K562 (cell line): ENCODE results near the gene KCTD16. TPM values are rescaled to one million over a fixed set of nuclear protein-coding genes. Genes with fewer than 3 reads are reported as not detected.

Source experiments
- ATAC-seq: fragments of 200-7000 bp; cut with Tn5 transposase; 3 replicates; pipeline ENCODE4 v1.9.1; 2020; ENCODE audit warnings: moderate library complexity
- BruUV-seq: library from RNA; stranded (reverse); fragments of 400-500 nt; replicated peaks from 2 replicates; lab custom pipeline; 2021; lab: Mats Ljungman, UMichigan
- CTCF ChIA-PET: fragments of 300-600 bp; formaldehyde crosslinking; extraction: SDS; loops from one replicate; lab custom pipeline; 2021; ENCODE audit warnings: low intra/inter-chr PET ratio; lab: Yijun Ruan, JAX
- POLR2A ChIA-PET: fragments of 300-600, 350-650 bp; sonication (Branson Sonifier 250); formaldehyde crosslinking; extraction: SDS; loops from one replicate; lab custom pipeline; 2021; ENCODE audit warnings: antibody characterized with exemption, inconsistent platforms; lab: Yijun Ruan, JAX
- DNase-seq, 4 experiments: peaks; one replicate each; pipeline versions ENCODE4 v3.0.0 to v3.0.0-alpha.2; 2011 to 2018; ENCODE audit warnings: low spot score in 3 of 4, mixed read lengths in 3 of 4; ENCODE audit errors: extremely low read depth in 1 of 4
- FAIRE-seq: peaks from 2 replicates; lab custom pipeline; 2011; peaks lifted over from hg19 to GRCh38; lab: Jason Lieb, UNC
- H2AFZ ChIP-seq: 2 replicates; pipeline ENCODE4 v1.6.0; 2011; ENCODE audit warnings: low read depth, low read length, control low read depth, inconsistent platforms
- H3K27ac ChIP-seq: fragments of 200-600 bp; 3 replicates; pipeline ENCODE4 v1.8.0; 2011; ENCODE audit warnings: low read depth, mild to moderate bottlenecking, control low read depth, inconsistent platforms, low read length, moderate library complexity, mixed read lengths; ENCODE audit errors: extremely low read depth
- H3K27me3 ChIP-seq, 2 experiments: fragments of 300-600 bp in 1 of 2; 2 replicates in 1 of 2; 3 replicates in 1 of 2; pipeline versions ENCODE4 v1.6.0 to v1.8.0; 2011; ENCODE audit warnings: inconsistent platforms in 2 of 2, low read length in 2 of 2, mild to moderate bottlenecking in 1 of 2, mixed read lengths in 1 of 2, moderate library complexity in 1 of 2; ENCODE audit not compliant: control insufficient read depth in 2 of 2, insufficient read depth in 2 of 2
- H3K36me3 ChIP-seq: fragments of 300-600 bp; 3 replicates; pipeline ENCODE4 v1.8.0; 2011; ENCODE audit warnings: mild to moderate bottlenecking, low read length, inconsistent platforms; ENCODE audit not compliant: control insufficient read depth, insufficient read depth
- H3K4me1 ChIP-seq, 2 experiments: fragments of 200-600 bp in 1 of 2; replicated peaks in 1 of 2; 2 replicates in 1 of 2; 3 replicates in 1 of 2; pipeline versions ENCODE4 v1.5.1 to v1.8.0; 2011; ENCODE audit warnings: inconsistent platforms in 2 of 2, low read length in 2 of 2, mild to moderate bottlenecking in 1 of 2, mixed read lengths in 1 of 2, moderate library complexity in 1 of 2; ENCODE audit not compliant: control insufficient read depth in 2 of 2, insufficient read depth in 2 of 2
- H3K4me2 ChIP-seq: 2 replicates; pipeline ENCODE4 v1.6.1; 2011; ENCODE audit warnings: low read length, control low read depth, inconsistent platforms, mixed read lengths; ENCODE audit not compliant: insufficient read depth
- H3K4me3 ChIP-seq: fragments of 200-600 bp; sonication (generic), shearing (Covaris generic); 2 replicates; pipeline ENCODE4 v1.5.1; 2016; ENCODE audit warnings: control low read depth, inconsistent platforms
- H3K79me2 ChIP-seq: fragments of 200-600 bp; 3 replicates; pipeline ENCODE4 v1.8.0; 2011; ENCODE audit warnings: low read length, inconsistent platforms; ENCODE audit not compliant: control insufficient read depth, insufficient read depth
- H3K9ac ChIP-seq, 2 experiments: 2 replicates each; pipeline versions ENCODE4 v1.6.0 to v1.6.1; 2011; ENCODE audit warnings: low read depth in 2 of 2, low read length in 2 of 2, control low read depth in 1 of 2, inconsistent platforms in 1 of 2, mild to moderate bottlenecking in 1 of 2, mixed read lengths in 1 of 2; ENCODE audit not compliant: insufficient read depth in 1 of 2
- H3K9me1 ChIP-seq: one replicate; pipeline ENCODE4 v1.6.0; 2011; ENCODE audit warnings: inconsistent platforms, mild to moderate bottlenecking, low read length, moderate library complexity; ENCODE audit not compliant: control insufficient read depth, insufficient read depth
- H3K9me3 ChIP-seq: replicated peaks from 2 replicates; pipeline ENCODE4 v1.5.1; 2011; ENCODE audit warnings: low read depth, low read length, inconsistent platforms; ENCODE audit not compliant: control insufficient read depth, insufficient read depth
- H4K20me1 ChIP-seq: replicated peaks from 2 replicates; pipeline ENCODE4 v1.6.1; 2011; ENCODE audit warnings: low read length, inconsistent platforms, mixed read lengths; ENCODE audit not compliant: control insufficient read depth, insufficient read depth
- COPS2 ChIP-seq: fragments of 450-650 bp; conservative IDR thresholded peaks from 2 replicates; pipeline ENCODE4 v1.6.1; 2016; ENCODE audit warnings: mild to moderate bottlenecking, moderate library complexity
- ELF2 ChIP-seq: fragments of 250-450 bp; sonication (Bioruptor Pico); IDR thresholded peaks from 2 replicates; pipeline ENCODE4 v1.5.0; 2021; ENCODE audit warnings: mild to moderate bottlenecking
- ESRRA ChIP-seq: fragments of 450-650 bp; IDR thresholded peaks from 2 replicates; pipeline ENCODE4 v1.6.1; 2014; ENCODE audit warnings: low read depth, mild to moderate bottlenecking, moderate library complexity, borderline replicate concordance
- KHSRP ChIP-seq: fragments of 450-650 bp; IDR thresholded peaks from 2 replicates; pipeline ENCODE4 v1.6.1; 2017
- NFRKB ChIP-seq: fragments of 450-650 bp; IDR thresholded peaks from 2 replicates; pipeline ENCODE4 v1.6.1; 2016; ENCODE audit warnings: low read depth
- NR2F6 ChIP-seq: fragments of 450-650 bp; formaldehyde crosslinking; IDR thresholded peaks from 2 replicates; pipeline ENCODE4 v1.4.0; 2020; ENCODE audit warnings: mild to moderate bottlenecking
- TGIF2 ChIP-seq: sonication (generic); formaldehyde crosslinking; IDR thresholded peaks from 2 replicates; pipeline ENCODE4 v1.8.1; 2022; ENCODE audit warnings: mild to moderate bottlenecking, missing genetic modification reagents, moderate library complexity
- U2AF2 ChIP-seq: fragments of 200-400 bp; formaldehyde crosslinking; optimal IDR thresholded peaks from 2 replicates; pipeline ENCODE3; 2017; ENCODE audit warnings: low read depth, mild to moderate bottlenecking, low read length
- ZNF431 ChIP-seq: sonication (generic); formaldehyde crosslinking; IDR thresholded peaks from 2 replicates; pipeline ENCODE4 v1.8.0; 2022; ENCODE audit warnings: mild to moderate bottlenecking, missing genetic modification reagents
- ZNF76 ChIP-seq: fragments of 250-450 bp; sonication (Bioruptor Pico); IDR thresholded peaks from 2 replicates; pipeline ENCODE4 v1.4.0; 2020; ENCODE audit warnings: mild to moderate bottlenecking, moderate library complexity, borderline replicate concordance
- WGBS: fragments of 100-300 bp; shearing (Covaris generic); methylation state at CpG from one replicate; pipeline ENCODE4 v1.1.6; 2016; ENCODE audit warnings: low coverage, mixed read lengths; ENCODE audit not compliant: insufficient coverage; ENCODE audit errors: missing lambda C conversion rate; 5-methylcytosine and 5-hydroxymethylcytosine counted together
- in situ Hi-C: fragments of 300-500 bp; cut with MboI; formaldehyde crosslinking; loops from 4 replicates; pipeline ENCODE4 v1.15.0; 2018; ENCODE audit warnings: inconsistent platforms, mixed read lengths
- intact Hi-C: fragments of 100-400 bp; cut with micrococcal nuclease; formaldehyde crosslinking; loops from 2 replicates; pipeline ENCODE4 v1.14.2; 2022
- polyA plus RNA-seq, 8 experiments: library from polyadenylated mRNA; depleted of rRNA in 4 of 8; stranded (reverse) in 5 of 8; unstranded in 3 of 8; fragments of >200 nt; fragmentation: Nextera tagmentation in 2 of 8; fragmentation: Illumina TruSeq in 1 of 8; extraction: Ambion mirVana in 2 of 8; extraction: Trizol in 1 of 8; gene quantifications; 2 replicates each; pipeline versions ENCODE4 v1.2.1 to v1.2.3, GENCODE V29; 2011 to 2014; ENCODE audit warnings: inconsistent platforms in 1 of 8, missing spikeins in 1 of 8
- total RNA-seq, 7 experiments: library from RNA; depleted of rRNA in 6 of 7; stranded (reverse); fragments of >200 nt in 6 of 7; fragmentation: Illumina TruSeq in 2 of 7; extraction: Trizol in 2 of 7; gene quantifications; 2 replicates each; pipeline versions ENCODE4 v1.2.1 to v1.2.3, GENCODE V29; 2011 to 2021; ENCODE audit warnings: low replicate concordance in 1 of 7
- TF ChIP-seq, protein P1 (sequence below), 2 experiments: fragments of 250-450 bp in 1 of 2; fragments of 450-650 bp in 1 of 2; sonication (Bioruptor Pico) in 1 of 2; IDR thresholded peaks; 2 replicates each; pipeline versions ENCODE4 v1.6.1 to v1.8.0; 2016 to 2021; ENCODE audit warnings: mild to moderate bottlenecking in 2 of 2, moderate library complexity in 2 of 2, missing compliant biosample characterization in 1 of 2, missing genetic modification characterization in 1 of 2
- TF ChIP-seq, protein P2 (sequence below), 2 experiments: fragments of 150-350 bp in 1 of 2; IDR thresholded peaks; 2 replicates each; pipeline ENCODE4 v1.6.1; 2012 to 2016; ENCODE audit warnings: low read depth in 2 of 2, low read length in 2 of 2, mild to moderate bottlenecking in 1 of 2, moderate library complexity in 1 of 2
- TF ChIP-seq, protein P3 (sequence below): fragments of 450-650 bp; IDR thresholded peaks from 2 replicates; pipeline ENCODE4 v1.6.1; 2016; ENCODE audit warnings: antibody characterized with exemption

The KCTD16 gene
- total and polyA plus RNA-seq, 9 of the 15 experiments (the other 6 are each of a cell fraction or from before 2014, with no cell fraction given): 0.04 TPM; not detected in 8

DNA sequence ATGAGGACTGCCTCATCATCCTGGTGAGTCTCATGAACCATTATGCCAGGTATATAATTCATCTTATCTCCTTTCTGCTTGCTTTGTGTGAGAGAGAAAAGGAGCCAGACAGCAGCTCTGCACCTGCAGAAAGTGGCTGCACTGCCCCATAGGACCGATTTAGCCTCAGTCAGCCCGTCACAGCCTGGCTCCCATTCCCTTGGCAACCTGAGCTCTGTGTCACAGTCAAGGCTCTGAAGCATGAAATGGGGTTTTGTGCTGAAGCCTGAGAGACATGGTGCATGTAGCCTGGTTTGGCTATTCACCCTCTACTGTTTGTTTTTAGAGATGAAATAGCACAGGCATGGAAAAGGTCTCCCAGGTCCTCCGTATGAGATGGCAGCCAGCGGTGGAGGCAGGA is 198.3 kb downstream of the KCTD16 start:
- TF ChIP-seq U2AF2 (no peak), COPS2 (no peak), KHSRP (no peak), TGIF2 (CRISPR knock-in tag) (no peak), ESRRA (no peak), ZNF76 (CRISPR knock-in tag) (no peak), NR2F6 (no peak), ZNF431 (CRISPR knock-in tag) (no peak), ELF2 (CRISPR knock-in tag) (no peak), NFRKB (no peak)
- TF ChIP-seq, protein P1, sequence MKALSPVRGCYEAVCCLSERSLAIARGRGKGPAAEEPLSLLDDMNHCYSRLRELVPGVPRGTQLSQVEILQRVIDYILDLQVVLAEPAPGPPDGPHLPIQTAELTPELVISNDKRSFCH (CRISPR knock-in tag; IDR thresholded peaks at IDR 0.05): no peak
- TF ChIP-seq, protein P1 (tag; IDR thresholded peaks at IDR 0.05): no peak
- TF ChIP-seq, protein P2, sequence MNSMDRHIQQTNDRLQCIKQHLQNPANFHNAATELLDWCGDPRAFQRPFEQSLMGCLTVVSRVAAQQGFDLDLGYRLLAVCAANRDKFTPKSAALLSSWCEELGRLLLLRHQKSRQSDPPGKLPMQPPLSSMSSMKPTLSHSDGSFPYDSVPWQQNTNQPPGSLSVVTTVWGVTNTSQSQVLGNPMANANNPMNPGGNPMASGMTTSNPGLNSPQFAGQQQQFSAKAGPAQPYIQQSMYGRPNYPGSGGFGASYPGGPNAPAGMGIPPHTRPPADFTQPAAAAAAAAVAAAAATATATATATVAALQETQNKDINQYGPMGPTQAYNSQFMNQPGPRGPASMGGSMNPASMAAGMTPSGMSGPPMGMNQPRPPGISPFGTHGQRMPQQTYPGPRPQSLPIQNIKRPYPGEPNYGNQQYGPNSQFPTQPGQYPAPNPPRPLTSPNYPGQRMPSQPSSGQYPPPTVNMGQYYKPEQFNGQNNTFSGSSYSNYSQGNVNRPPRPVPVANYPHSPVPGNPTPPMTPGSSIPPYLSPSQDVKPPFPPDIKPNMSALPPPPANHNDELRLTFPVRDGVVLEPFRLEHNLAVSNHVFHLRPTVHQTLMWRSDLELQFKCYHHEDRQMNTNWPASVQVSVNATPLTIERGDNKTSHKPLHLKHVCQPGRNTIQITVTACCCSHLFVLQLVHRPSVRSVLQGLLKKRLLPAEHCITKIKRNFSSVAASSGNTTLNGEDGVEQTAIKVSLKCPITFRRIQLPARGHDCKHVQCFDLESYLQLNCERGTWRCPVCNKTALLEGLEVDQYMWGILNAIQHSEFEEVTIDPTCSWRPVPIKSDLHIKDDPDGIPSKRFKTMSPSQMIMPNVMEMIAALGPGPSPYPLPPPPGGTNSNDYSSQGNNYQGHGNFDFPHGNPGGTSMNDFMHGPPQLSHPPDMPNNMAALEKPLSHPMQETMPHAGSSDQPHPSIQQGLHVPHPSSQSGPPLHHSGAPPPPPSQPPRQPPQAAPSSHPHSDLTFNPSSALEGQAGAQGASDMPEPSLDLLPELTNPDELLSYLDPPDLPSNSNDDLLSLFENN (IDR thresholded peaks at IDR 0.05; ENCODE audit: low read depth in 2 of 2, low read length in 2 of 2): no peak
- TF ChIP-seq, protein P3, sequence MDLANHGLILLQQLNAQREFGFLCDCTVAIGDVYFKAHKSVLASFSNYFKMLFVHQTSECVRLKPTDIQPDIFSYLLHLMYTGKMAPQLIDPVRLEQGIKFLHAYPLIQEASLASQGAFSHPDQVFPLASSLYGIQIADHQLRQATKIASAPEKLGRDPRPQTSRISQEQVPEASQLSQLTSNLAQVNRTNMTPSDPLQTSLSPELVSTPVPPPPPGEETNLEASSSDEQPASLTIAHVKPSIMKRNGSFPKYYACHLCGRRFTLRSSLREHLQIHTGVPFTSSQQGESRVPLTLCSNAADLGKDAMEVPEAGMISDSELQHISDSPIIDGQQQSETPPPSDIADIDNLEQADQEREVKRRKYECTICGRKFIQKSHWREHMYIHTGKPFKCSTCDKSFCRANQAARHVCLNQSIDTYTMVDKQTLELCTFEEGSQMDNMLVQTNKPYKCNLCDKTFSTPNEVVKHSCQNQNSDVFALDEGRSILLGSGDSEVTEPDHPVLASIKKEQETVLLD: no peak
- TF ChIP-seq, all 486 proteins: peak for 0
- no peaks in the 10 kb centered on the region for H3K9me1 ChIP-seq
- no peak overlapping the region for H2AFZ ChIP-seq
- intact Hi-C loops: no loop called here
- no peak for DNase-seq
- no peaks in the 10 kb centered on the region for H3K79me2 ChIP-seq
- WGBS: 0% methylated on average over 4 of the region's 4 CpGs
- no peak overlapping the region for H3K4me2 ChIP-seq
- H3K36me3 ChIP-seq: no peaks in the 10 kb centered on the region
- no TSS peak for BruUV-seq
- ChIA-PET POLR2A (interaction anchor here (0.5 kb wide), 1 partner anchor 1661 kb away, joined by 5 read pairs; no protein-coding TSS in a partner anchor), CTCF (no interaction called here)
- H3K9ac ChIP-seq: no peak overlapping the region
- no peak for FAIRE-seq
- H3K4me1 ChIP-seq: no peaks in the 10 kb centered on the region
- no peak for ATAC-seq
- H3K27ac ChIP-seq: no peak overlapping the region
- H4K20me1 ChIP-seq: no peaks in the 10 kb centered on the region
- no peaks in the 10 kb centered on the region for H3K9me3 ChIP-seq
- no peaks in the 10 kb centered on the region for H3K27me3 ChIP-seq
- no peak overlapping the region for H3K4me3 ChIP-seq
- in situ Hi-C loops: no loop called here
